Osteocyte (in vitro differentiated cells): ENCODE data around the gene ZBTB22. TPM values are rescaled to one million over a fixed set of nuclear protein-coding genes. Genes with fewer than 3 reads are reported as not detected.

Source experiments
- DNase-seq: peaks from one replicate; pipeline ENCODE4 v3.0.0; 2021; ENCODE audit warnings: mixed read lengths; ENCODE audit not compliant: unreplicated experiment; ENCODE audit errors: extremely low spot score
- H3K27ac Mint-ChIP-seq: one replicate; pipeline ENCODE4 v1.8.0; 2021; ENCODE audit warnings: mild to moderate bottlenecking, mixed read lengths; ENCODE audit not compliant: unreplicated experiment
- H3K27me3 Mint-ChIP-seq: one replicate; pipeline ENCODE4 v1.8.0; 2021; ENCODE audit warnings: mixed read lengths; ENCODE audit not compliant: unreplicated experiment
- H3K36me3 Mint-ChIP-seq: one replicate; pipeline ENCODE4 v1.8.0; 2021; ENCODE audit warnings: mixed read lengths; ENCODE audit not compliant: unreplicated experiment
- H3K4me1 Mint-ChIP-seq: one replicate; pipeline ENCODE4 v1.8.0; 2021; ENCODE audit warnings: mixed read lengths; ENCODE audit not compliant: unreplicated experiment
- H3K4me3 Mint-ChIP-seq: one replicate; pipeline ENCODE4 v1.8.0; 2021; ENCODE audit warnings: mild to moderate bottlenecking, moderate library complexity, mixed read lengths; ENCODE audit not compliant: unreplicated experiment
- H3K9me3 Mint-ChIP-seq: one replicate; pipeline ENCODE4 v1.8.0; 2021; ENCODE audit warnings: mixed read lengths; ENCODE audit not compliant: unreplicated experiment
- CTCF ChIP-seq: fragments of 200-600 bp; sonication (generic); IDR thresholded peaks from 2 replicates; pipeline ENCODE4 v1.5.0; 2021; ENCODE audit warnings: antibody characterized with exemption, mild to moderate bottlenecking, moderate library complexity
- total RNA-seq: library from RNA; stranded (reverse); gene quantifications from 2 replicates; pipeline ENCODE4 v1.2.1, GENCODE V29; 2021

The ZBTB22 gene
- total RNA-seq, 1 donor from 2014 or later: 29.3 TPM

GRCh38 chr6:33312361-33313104 lies 5.0 kb downstream of the ZBTB22 start:
- H3K4me3 Mint-ChIP-seq: peak overlapping the region; percentile 96
- H3K4me1 Mint-ChIP-seq: peaks cover 48% of the 10 kb centered on the region
- peaks cover 10% of the 10 kb centered on the region for H3K36me3 Mint-ChIP-seq
- H3K27ac Mint-ChIP-seq: peak overlapping the region; percentile 99
- DNase-seq: no peak
- H3K9me3 Mint-ChIP-seq: no peaks in the 10 kb centered on the region
- H3K27me3 Mint-ChIP-seq: no peaks in the 10 kb centered on the region
- no peak for TF ChIP-seq CTCF

- Mint-ChIP-seq H3K4me1 (peaks cover 14% of the 10 kb centered on the region), H3K36me3 (peaks cover 18% of the 10 kb centered on the region), H3K4me3 (no peak overlapping the region)
Observed at GRCh38 chr6:33306356-33306755, 11.2 kb downstream of the ZBTB22 start.

GRCh38 chr6:33305052-33305451 lies 12.5 kb downstream of the ZBTB22 start:
- no peak for DNase-seq
- H3K4me3 Mint-ChIP-seq: no peak overlapping the region
- no peak overlapping the region for H3K27ac Mint-ChIP-seq

More at GRCh38 chr6:33306356-33306755, 11.2 kb downstream of the ZBTB22 start:
- no peak for DNase-seq
- Mint-ChIP-seq H3K27ac (no peak overlapping the region), H3K27me3 (no peaks in the 10 kb centered on the region), H3K9me3 (no peaks in the 10 kb centered on the region)
- no peak for TF ChIP-seq CTCF

GRCh38 chr6:33304216-33304615 lies 13.3 kb downstream of the ZBTB22 start:
- DNase-seq: no peak
- peaks cover 21% of the 10 kb centered on the region for H3K36me3 Mint-ChIP-seq
- no peaks in the 10 kb centered on the region for H3K27me3 Mint-ChIP-seq
- H3K4me1 Mint-ChIP-seq: peaks cover 27% of the 10 kb centered on the region
- no peak overlapping the region for H3K4me3 Mint-ChIP-seq
- H3K9me3 Mint-ChIP-seq: no peaks in the 10 kb centered on the region
- H3K27ac Mint-ChIP-seq: no peak overlapping the region
- no peak for TF ChIP-seq CTCF

More at GRCh38 chr6:33305052-33305451, 12.5 kb downstream of the ZBTB22 start:
- H3K27me3 Mint-ChIP-seq: no peaks in the 10 kb centered on the region
- H3K9me3 Mint-ChIP-seq: no peaks in the 10 kb centered on the region
- TF ChIP-seq CTCF: no peak
- H3K36me3 Mint-ChIP-seq: peaks cover 18% of the 10 kb centered on the region
- H3K4me1 Mint-ChIP-seq: peaks cover 23% of the 10 kb centered on the region

GRCh38 chr6:33301877-33302276 lies 15.7 kb downstream of the ZBTB22 start:
- DNase-seq: no peak
- H3K9me3 Mint-ChIP-seq: no peaks in the 10 kb centered on the region
- no peaks in the 10 kb centered on the region for H3K27me3 Mint-ChIP-seq
- peaks cover 16% of the 10 kb centered on the region for H3K36me3 Mint-ChIP-seq
- TF ChIP-seq CTCF: no peak
- no peak overlapping the region for H3K4me3 Mint-ChIP-seq
- peaks cover 31% of the 10 kb centered on the region for H3K4me1 Mint-ChIP-seq
- peak overlapping the region; percentile 57 for H3K27ac Mint-ChIP-seq
